HG02981 (cell line): Measurements from ENCODE around the gene AP2A1.

Source experiments
- ATAC-seq: cut with Tn5 transposase; IDR thresholded peaks from one replicate; pipeline ENCODE4 v1.9.1; 2021; ENCODE audit warnings: mild to moderate bottlenecking, moderate library complexity; ENCODE audit not compliant: unreplicated experiment

Gene AP2A1

DNA sequence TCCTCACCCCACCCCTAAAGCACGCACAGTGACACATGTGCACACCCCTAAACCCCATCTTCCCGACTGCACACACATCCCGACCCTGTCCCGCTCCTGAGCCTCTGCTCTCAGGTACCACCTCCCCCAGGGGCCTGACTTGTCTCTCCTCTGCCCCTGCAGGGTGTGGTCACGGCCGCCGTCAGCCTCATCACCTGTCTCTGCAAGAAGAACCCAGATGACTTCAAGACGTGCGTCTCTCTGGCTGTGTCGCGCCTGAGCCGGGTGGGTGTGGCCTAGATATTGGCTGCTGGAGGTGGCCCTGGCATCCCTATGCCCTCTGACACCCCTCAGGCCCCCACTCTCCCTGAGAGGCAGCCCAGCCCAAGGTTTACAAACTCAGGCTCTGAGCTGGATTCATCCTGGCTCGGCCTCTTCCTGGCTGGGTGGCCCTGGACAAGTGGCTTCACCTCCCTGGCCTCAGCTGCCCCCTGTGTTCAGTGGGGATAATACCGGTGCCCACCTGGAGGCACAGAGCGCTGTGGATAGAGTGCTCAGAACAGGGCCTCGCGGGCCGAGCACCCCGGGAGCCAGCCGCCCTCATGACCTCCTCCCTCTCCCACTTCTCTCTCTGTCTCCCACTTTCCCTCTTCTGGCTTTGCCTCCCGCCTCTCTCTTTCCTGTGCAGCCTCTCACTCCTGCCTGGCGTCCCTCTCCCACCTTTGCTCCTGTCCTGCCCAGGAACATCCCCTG is 26.2 kb downstream of the AP2A1 start:
- ATAC-seq: no peak

DNA sequence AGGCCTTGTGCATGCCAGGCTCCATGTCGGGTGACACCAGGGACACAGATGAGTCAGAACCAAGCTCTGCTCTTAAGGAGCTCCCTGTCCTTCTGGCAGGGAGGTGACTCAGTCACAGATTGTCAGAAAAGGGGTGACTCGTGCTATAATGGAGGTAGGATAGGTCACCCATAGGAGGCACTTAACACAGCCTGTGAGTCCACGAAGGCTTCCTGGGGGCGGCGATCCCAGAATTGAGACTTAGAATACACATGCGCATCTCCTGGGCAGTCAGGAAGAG is 26.7 kb downstream of the AP2A1 start:
- ATAC-seq: no peak

DNA sequence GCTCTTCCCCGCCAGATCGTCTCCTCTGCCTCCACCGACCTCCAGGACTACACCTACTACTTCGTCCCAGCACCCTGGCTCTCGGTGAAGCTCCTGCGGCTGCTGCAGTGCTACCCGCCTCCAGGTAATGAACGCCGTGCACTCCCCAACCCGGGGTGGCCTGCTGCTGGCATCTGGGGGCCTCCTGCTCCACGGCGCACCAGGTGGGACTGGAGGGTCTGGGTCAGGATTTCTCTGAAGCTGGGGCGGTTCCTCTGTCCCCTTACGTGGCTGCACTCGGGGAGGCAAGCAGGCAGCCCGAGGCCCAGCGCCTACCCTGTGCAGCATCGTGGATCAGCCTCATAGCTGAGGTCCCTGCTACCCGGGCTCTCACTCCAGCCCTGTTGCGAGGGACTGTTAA is 28.8 kb downstream of the AP2A1 start:
- no peak for ATAC-seq

DNA sequence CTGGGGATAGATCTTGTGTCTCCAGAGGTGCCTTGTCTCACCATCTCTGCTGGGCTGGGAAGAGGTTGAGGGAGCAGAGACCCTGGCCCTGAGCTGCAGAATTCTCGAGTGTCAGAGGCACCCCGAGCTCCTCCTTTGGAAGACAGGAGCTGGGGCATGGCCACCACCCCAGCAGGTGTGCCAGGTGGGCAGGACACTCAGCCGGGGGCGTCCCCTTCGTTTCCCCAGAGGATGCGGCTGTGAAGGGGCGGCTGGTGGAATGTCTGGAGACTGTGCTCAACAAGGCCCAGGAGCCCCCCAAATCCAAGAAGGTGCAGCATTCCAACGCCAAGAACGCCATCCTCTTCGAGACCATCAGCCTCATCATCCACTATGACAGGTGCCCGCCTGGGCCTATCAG is 31.8 kb downstream of the AP2A1 start:
- no peak for ATAC-seq

DNA sequence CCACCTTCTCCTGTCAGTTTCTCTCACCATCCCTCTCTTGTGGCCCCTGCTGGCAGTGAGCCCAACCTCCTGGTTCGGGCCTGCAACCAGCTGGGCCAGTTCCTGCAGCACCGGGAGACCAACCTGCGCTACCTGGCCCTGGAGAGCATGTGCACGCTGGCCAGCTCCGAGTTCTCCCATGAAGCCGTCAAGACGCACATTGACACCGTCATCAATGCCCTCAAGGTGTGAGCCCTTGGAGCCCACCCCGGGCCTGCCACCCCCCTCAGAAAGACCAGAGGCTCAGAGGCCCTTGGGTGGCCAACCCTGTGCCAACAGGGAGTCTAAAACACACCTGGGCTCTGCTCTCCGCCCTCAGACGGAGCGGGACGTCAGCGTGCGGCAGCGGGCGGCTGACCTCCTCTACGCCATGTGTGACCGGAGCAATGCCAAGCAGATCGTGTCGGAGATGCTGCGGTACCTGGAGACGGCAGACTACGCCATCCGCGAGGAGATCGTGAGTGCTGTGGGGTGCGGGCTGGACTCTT is 32.5 kb downstream of the AP2A1 start:
- ATAC-seq: no peak

DNA sequence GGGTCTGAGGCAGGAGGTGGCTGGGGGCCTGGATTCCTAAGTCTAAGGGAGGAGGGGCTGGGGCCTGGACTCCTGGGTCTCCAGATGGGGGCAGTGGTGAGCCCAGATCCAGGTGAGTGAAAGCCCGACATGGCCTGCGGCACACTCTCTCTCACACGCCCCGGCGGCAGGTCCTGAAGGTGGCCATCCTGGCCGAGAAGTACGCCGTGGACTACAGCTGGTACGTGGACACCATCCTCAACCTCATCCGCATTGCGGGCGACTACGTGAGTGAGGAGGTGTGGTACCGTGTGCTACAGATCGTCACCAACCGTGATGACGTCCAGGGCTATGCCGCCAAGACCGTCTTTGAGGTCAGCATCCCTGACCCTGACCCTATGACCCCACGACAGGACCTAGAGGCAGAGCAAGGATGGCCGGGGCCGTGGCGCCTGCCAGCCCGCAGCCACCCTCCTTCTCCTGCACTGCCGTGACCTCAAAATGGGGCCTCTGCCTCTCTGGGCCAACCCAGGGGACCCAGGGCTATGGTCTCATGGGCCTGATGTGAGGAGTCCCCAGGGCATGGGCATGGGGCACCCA is 33.1 kb downstream of the AP2A1 start:
- ATAC-seq: no peak

DNA sequence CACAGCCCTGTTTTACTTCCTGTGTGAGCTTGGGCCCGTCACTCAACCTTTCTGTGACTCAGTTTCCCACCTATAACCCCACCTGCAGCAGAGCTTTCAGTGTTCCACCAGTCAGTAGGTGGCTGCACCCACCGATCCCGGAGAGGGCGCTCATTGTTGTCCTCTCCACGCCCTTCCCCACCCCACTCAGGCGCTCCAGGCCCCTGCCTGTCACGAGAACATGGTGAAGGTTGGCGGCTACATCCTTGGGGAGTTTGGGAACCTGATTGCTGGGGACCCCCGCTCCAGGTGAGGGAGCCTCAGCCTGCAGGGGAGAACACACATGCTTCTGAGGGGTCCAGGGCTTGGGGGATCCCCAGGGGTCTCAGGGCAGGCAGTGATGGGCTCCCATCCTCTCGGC is 34.0 kb downstream of the AP2A1 start:
- no peak for ATAC-seq

DNA sequence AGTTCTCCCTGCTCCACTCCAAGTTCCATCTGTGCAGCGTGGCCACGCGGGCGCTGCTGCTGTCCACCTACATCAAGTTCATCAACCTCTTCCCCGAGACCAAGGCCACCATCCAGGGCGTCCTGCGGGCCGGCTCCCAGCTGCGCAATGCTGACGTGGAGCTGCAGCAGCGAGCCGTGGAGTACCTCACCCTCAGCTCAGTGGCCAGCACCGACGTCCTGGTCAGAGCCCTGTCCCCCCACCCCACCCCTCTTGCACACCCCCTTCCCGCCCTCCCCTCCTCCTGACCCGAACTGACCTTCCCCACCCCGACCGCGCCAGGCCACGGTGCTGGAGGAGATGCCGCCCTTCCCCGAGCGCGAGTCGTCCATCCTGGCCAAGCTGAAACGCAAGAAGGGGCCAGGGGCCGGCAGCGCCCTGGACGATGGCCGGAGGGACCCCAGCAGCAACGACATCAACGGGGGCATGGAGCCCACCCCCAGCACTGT is 34.6 kb downstream of the AP2A1 start:
- no peak for ATAC-seq

DNA sequence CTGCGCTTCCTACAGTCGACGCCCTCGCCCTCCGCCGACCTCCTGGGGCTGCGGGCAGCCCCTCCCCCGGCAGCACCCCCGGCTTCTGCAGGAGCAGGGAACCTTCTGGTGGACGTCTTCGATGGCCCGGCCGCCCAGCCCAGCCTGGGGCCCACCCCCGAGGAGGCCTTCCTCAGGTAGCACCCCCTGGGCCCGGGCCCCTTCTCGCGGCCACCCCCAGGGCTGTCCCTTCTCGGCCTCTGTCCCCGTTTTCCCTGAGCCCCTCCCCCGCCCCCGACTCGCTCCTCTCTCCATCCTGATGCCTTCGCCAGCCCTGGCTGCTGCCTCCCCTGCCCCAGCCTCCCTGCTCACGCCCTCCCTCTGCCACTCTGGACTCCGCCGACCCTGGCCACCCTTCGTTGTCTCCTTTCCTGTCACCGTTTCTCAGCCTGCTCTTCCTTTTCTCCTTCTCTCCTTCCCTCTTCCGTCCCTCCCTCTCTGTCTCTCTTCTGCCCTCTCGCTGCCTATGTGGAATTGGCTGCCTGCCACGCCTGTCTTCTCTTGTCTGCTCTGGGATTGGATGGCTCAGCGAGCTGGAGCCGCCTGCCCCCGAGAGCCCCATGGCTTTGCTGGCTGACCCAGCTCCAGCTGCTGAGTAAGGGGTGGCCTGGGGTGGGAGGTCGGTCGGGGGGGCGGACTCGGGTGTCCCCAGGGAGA is 35.3 kb downstream of the AP2A1 start:
- ATAC-seq: no peak

DNA sequence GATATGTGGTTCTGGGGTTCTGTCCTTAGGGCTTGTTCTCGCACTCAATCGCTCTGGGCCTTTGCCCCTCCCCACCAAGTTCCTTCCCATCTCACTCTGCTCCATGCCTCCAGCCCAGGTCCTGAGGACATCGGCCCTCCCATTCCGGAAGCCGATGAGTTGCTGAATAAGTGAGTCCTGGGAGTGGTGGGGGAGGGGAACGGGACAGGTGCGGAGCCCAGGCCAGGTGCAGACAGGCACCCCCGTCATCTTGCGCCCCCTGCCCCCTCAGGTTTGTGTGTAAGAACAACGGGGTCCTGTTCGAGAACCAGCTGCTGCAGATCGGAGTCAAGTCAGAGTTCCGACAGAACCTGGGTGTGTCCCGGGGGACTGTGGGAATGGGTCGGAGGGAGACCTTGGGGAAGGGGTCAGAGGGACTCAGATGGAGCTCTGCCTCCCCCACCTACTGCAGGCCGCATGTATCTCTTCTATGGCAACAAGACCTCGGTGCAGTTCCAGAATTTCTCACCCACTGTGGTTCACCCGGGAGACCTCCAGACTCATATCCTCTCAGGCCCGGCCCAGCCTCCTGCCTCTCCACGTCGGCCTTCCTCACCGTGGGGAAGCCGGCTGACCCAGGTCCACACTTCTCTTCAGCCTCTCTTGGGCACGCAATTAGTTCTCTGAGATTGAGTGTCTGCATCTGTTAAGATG is 36.2 kb downstream of the AP2A1 start:
- ATAC-seq: no peak

DNA sequence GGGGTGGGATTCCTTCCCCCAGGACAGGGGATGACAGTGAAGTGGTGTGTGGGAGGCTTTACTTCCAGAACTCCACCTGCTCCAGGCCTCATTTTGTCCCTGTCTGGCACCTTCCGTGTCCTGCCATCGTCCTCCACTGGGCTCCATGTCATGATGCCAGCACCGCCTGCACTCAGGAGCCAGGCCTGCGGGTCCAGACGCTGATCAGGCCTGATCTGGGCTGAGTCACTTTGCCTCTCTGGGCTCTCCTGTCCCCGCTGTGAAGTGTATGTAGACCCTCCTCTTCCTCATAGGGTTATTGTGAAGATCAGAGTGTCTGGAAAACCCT is 36.7 kb downstream of the AP2A1 start:
- ATAC-seq: no peak

DNA sequence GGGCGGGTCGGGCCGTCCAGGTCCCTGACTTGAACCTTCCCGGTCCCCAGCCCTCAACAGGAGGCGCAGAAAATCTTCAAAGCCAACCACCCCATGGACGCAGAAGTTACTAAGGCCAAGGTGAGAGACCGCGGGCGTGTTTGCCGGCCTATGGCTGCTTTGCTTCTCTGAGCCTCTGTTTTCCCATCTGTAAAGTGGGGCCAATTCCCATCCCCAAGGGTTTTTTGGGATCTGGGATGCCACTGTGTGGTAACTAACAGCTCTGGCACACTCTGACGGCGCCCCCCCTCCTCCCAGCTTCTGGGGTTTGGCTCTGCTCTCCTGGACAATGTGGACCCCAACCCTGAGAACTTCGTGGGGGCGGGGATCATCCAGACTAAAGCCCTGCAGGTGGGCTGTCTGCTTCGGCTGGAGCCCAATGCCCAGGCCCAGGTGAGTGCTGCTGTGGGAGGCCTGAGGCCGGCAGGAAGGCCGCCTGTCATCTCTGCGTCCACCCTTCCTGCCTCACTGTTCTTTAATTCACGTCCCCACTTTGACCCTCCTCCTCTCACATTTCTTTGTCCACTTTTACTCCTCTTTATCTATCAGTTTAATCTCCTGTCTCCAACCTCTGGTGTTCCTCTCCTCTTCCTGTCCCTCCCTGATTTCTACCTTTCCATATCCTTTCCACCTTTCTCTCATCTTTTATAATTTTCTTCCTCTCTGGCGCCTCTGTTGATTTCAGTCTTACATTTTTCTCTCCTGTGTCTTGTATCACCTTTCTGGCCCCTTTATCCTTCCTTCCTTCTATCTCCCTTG is 39.2 kb downstream of the AP2A1 start:
- ATAC-seq: no peak

DNA sequence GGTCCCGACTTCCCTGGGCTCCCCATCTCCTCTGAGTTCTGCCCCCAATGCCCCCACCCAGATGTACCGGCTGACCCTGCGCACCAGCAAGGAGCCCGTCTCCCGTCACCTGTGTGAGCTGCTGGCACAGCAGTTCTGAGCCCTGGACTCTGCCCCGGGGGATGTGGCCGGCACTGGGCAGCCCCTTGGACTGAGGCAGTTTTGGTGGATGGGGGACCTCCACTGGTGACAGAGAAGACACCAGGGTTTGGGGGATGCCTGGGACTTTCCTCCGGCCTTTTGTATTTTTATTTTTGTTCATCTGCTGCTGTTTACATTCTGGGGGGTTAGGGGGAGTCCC is 39.8 kb downstream of the AP2A1 start:
- no peak for ATAC-seq

DNA sequence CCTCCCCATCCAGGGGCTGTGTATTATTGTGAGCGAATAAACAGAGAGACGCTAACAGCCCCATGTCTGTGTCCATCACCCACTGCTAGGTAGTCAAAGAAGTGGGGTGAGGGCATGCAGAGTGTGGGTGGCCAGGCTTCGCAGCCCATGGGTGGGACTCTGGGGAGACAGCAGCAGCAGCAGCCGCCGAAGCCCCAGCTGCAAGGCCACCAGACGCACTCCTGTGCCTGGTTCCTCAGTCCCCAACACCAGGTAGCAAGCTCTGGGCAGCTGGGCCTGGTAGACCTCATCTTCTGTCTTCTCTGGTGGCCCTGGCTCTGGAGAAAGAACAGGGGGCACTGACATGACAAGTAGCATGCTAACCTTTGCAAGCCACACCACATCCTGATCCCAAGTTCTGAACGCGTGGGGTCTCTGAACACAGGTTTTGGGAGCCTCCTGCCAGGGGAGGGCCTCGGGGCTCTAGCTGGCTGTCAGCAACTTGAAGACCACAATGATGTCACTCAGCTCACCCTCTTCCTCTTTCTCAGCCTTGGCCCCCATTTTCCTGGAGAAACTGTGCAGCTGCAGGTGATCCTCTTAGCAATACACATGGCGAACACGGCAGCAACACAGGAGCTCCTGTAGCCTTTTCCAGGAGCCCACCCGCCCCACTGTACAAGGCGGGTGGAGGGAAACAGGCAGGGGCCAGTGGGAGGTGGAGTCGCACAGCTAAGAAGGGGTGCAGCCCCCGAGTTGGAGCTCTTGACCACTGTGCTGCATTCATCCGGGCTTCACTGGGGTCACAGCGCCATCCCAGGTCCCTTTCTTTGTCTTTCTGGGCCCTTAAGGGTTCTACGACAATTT is 40.5 kb downstream of the AP2A1 start:
- no peak for ATAC-seq

DNA sequence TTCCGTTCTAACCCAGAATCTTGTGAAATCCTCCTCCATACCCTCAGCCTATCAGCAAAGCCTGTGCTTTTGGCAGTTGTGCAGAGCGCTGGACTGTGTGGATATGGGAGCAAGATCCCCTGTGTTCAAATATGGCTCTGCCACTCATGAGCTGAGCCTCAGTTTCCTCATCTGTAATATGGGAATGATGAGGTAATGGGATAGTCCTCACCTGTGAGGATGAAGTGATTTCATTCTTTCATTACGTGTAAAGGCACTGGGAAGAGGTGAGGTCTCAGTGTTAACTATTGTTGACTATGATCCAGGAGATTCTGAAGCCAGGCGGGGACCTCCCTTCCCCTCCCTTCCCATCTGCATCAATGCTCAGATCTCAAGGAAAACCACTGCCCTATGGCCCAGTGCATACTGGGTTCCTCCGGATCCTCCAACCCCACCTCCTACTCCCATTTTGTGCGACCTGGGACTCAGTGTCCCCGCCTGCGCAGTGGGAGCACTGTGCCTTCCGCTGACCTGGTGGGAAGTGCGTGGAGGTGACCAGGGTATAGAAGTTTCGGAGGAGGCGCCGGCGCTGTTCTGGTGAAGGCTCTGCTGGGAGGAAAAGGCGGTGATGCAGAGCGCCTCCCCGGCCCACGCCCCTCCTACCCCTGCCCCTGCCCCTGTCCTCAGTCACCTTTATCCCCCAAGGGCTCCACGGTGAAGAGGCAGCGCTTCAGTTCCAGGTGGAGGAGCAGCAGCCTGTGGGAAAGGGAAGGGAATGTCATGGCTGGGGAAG is 41.3 kb downstream of the AP2A1 start:
- ATAC-seq: no peak

DNA sequence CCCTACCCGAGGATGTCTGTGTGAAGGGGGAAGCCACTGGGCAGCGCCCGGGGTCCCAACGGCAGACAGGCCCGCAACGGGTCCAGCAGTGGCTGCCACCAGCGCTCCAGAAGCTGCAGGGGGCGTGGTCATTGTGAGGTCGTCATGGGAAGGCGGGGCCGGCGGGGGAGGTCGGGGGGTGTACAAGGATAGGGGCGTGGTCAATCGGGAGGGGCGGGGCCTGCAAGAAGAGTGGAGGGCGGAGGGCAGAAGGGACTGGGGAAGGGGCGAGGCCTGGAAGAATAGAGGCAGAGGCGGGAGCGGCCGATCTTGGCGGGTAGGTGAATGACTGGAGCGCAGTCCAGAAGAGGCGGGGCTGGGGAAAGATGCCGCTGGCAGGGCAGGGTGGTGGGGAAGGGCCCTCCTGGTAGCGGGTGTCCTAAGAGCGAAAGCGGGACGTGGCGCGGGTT is 41.9 kb downstream of the AP2A1 start:
- no peak for ATAC-seq

DNA sequence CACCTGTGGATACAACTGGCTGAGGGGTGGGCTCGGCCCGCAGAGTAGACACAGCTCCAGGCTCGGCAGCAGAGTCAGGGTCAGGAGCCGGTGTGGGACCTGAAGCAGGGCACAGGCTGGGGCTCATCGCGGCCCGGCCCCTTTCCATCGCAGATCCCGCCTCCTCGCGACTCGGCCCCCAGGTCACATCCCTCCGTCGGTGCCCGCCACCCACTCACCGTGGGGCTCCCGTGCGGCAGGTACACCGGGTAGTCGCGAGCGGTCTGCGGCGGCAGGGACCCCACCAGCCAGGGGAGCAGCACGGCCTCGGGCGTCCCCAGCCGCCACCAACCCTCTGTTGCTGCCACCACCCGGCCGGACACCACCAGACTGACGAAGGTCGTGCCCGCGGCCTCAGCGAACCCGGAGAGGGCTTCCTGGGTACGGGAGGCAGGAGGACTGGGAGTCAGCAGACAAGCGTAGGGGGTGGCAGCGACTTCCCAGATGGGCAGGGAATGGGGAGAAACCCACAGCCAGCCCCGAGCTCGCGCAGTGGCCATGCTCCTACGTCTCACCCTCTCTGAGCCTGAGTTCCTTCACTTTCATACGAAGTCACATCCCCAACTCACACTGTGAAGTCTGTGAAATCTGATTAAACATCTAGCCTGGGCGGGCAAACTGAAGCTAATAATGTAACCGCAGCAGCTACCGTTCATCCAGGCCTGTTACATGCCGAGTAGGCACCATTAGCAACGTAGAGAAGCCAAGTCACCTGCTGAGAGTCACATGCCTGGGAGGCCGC is 42.5 kb downstream of the AP2A1 start:
- no peak for ATAC-seq

DNA sequence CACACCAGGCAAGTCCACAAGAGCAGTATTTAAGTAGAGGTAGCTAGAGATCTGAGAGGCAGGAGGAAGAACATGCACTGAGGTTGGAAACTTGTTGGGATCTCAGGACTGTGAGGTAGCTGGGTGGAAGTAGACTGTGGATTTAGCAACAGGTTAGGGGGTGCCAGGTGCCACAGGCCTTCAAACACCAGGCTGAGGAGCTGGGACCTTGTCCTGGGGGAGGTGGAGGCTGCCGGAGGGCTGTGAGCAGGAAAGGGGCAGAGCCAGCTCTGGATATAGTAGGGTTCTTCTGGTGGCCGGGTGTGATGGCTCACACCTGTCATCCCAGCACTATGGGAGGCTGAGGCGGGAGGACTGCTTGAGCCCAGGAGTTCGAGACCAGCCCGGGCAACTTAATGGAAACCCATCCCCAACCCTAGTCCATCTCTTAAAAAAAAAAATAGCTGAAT is 43.2 kb downstream of the AP2A1 start:
- ATAC-seq: no peak
